MM.1S (cell line): ENCODE measurements around the gene GPR27.
A peak's percentile ranks its signal among the peaks of the same experiment; 100 is the strongest.

Experiments
- DNase-seq: peaks from one replicate; pipeline ENCODE4 v3.0.0-alpha.2; 2015
- H2AFZ ChIP-seq: fragments of 300-600 bp; sonication (generic); 2 replicates; pipeline ENCODE4 v1.6.0; 2016; ENCODE audit warnings: antibody characterized with exemption, low read length
- H3F3A ChIP-seq: fragments of 300-600 bp; sonication (generic); 2 replicates; pipeline ENCODE4 v1.6.1; 2016; ENCODE audit warnings: mild to moderate bottlenecking, antibody characterized with exemption, low read length, moderate library complexity, mixed read lengths; ENCODE audit not compliant: insufficient read depth
- H3K27ac ChIP-seq: fragments of 300-600 bp; sonication (generic); 2 replicates; pipeline ENCODE4 v1.5.1; 2016; ENCODE audit warnings: mild to moderate bottlenecking, low read length
- H3K27me3 ChIP-seq: fragments of 300-600 bp; sonication (generic); replicated peaks from 2 replicates; pipeline ENCODE4 v1.6.0; 2016; ENCODE audit warnings: low read length; ENCODE audit not compliant: insufficient read depth
- H3K36me3 ChIP-seq: fragments of 300-600 bp; sonication (generic); replicated peaks from 2 replicates; pipeline ENCODE4 v1.6.1; 2016; ENCODE audit warnings: mild to moderate bottlenecking, low read length, mixed read lengths; ENCODE audit not compliant: insufficient read depth
- H3K4me1 ChIP-seq: fragments of 300-600 bp; sonication (generic); 2 replicates; pipeline ENCODE4 v1.6.1; 2016; ENCODE audit warnings: low read length, mixed read lengths
- H3K4me2 ChIP-seq: fragments of 300-600 bp; sonication (generic); 2 replicates; pipeline ENCODE4 v1.6.0; 2016; ENCODE audit warnings: low read depth, low read length
- H3K4me3 ChIP-seq: fragments of 300-600 bp; sonication (generic); 2 replicates; pipeline ENCODE4 v1.5.1; 2016; ENCODE audit warnings: low read length, mixed read lengths
- H3K79me2 ChIP-seq: fragments of 300-600 bp; sonication (generic); 2 replicates; pipeline ENCODE4 v1.6.1; 2016; ENCODE audit warnings: mixed run types, low read length, mixed read lengths
- H3K9ac ChIP-seq: fragments of 300-600 bp; sonication (generic); 2 replicates; pipeline ENCODE4 v1.6.1; 2016; ENCODE audit warnings: low read length, mixed read lengths
- H3K9me2 ChIP-seq: fragments of 300-600 bp; sonication (generic); replicated peaks from 2 replicates; pipeline ENCODE4 v1.6.1; 2016; ENCODE audit warnings: mild to moderate bottlenecking, low read length, mixed read lengths; ENCODE audit not compliant: insufficient read depth
- H3K9me3 ChIP-seq: fragments of 300-600 bp; sonication (generic); replicated peaks from 2 replicates; pipeline ENCODE4 v1.6.1; 2016; ENCODE audit warnings: mild to moderate bottlenecking, low read length, mixed read lengths; ENCODE audit not compliant: insufficient read depth
- H4K20me1 ChIP-seq: fragments of 300-600 bp; sonication (generic); 2 replicates; pipeline ENCODE4 v1.6.1; 2016; ENCODE audit warnings: mild to moderate bottlenecking, low read length, moderate library complexity, mixed read lengths; ENCODE audit not compliant: insufficient read depth
- EZH2 ChIP-seq: fragments of 300-600 bp; sonication (generic); optimal IDR thresholded peaks from 2 replicates; pipeline ENCODE3; 2017; ENCODE audit warnings: low read depth, mild to moderate bottlenecking, antibody characterized with exemption, low read length, mixed read lengths
- EZH2phosphoT487 ChIP-seq: fragments of 300-600 bp; sonication (generic); IDR thresholded peaks from 2 replicates; pipeline ENCODE4 v1.6.1; 2018; ENCODE audit warnings: antibody characterized with exemption, low read length
- TF ChIP-seq, protein P1 (sequence below): fragments of 300-600 bp; sonication (generic); IDR thresholded peaks from 2 replicates; pipeline ENCODE4 v1.5.1; 2016; ENCODE audit warnings: antibody characterized with exemption, low read length, mixed read lengths

The GPR27 gene

DNA sequence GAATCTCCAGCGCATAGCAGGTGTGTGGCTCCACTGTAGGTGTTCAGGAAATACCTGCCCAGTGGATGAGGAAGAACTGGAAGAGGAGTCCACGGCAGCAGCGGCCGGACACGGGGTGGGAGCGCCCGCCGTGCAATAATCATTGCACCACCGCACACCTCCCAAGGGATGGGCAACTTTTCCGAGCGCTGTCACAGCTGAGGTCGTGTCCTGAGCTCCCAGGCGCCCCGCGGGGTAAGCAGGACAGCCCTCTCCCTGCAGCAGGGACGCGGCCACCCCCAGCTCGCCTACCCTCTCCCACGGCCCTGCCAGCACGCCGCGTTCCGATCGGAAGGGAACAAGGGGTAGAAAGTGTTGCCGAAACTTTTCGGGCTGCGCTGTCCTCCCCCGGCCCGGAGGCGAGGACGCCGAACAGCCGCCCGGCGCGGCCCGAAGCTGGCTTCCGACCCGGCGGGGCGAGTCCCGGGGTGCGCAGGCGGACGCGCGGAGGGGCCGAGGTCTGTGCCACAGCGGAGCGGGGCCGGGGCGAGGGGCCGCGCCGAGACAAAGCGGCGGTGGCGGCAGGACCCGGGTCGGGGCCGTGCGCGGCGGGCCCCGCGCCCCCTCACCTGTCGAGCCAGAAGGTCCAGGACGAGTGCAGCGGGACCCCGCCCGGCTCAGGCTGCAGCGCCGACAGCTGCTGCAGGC, 28.9 kb upstream of the GPR27 start:
- TF ChIP-seq EZH2: no peak
- TF ChIP-seq EZH2phosphoT487: no peak
- TF ChIP-seq, protein P1, sequence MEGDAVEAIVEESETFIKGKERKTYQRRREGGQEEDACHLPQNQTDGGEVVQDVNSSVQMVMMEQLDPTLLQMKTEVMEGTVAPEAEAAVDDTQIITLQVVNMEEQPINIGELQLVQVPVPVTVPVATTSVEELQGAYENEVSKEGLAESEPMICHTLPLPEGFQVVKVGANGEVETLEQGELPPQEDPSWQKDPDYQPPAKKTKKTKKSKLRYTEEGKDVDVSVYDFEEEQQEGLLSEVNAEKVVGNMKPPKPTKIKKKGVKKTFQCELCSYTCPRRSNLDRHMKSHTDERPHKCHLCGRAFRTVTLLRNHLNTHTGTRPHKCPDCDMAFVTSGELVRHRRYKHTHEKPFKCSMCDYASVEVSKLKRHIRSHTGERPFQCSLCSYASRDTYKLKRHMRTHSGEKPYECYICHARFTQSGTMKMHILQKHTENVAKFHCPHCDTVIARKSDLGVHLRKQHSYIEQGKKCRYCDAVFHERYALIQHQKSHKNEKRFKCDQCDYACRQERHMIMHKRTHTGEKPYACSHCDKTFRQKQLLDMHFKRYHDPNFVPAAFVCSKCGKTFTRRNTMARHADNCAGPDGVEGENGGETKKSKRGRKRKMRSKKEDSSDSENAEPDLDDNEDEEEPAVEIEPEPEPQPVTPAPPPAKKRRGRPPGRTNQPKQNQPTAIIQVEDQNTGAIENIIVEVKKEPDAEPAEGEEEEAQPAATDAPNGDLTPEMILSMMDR: no peak
- peaks cover 28% of the 10 kb centered on the region for H3K4me1 ChIP-seq

DNA sequence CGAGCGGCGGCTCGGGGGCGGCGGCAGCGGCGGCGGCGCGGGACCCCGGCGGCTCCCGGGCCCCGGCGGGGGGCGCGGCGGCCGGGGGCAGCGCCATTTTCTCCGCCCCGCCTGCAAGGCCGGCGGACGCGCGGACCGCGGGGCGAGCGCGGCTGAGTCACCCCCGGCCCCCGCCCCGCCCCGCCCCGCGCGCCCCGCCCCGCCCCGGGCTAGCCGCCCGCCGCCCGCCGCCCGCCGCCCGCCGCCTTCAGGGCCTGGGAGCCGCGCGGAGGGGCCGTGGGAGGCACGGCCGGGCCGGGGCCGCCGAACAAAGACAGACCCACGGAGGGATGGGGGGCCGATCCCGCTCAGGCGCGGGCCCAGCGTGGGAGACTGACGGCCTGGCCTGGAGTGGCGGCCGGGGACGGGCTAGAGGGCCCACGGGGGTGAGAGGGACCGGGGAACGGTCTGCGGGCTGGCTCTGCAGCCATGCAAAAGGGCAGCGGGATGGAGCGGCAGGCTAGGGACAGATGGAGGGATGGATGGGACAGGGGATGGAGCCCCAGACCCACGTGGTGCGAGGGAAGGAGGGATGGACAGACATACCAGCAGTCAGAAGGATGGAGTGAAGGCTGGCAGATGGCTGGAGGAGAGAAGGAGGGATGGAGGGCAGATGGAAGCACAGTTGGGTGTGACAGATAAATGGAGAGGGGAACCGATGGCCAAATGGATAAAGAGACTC, 28.2 kb upstream of the GPR27 start, which contains the start of gene EIF4E3:
Gene EIF4E3 (minus strand): TSS at position 132 of the 721 bp plus-strand sequence. CDS start 35 bp downstream, at position 97.
- peak within 1 kb of the TSS; percentile 92 for H3K4me3 ChIP-seq
- H3K9me3 ChIP-seq: no peaks in the 10 kb centered on the region
- H3K79me2 ChIP-seq: peaks cover 36% of the 10 kb centered on the region
- H3K27me3 ChIP-seq: no peaks in the 10 kb centered on the region
- H3F3A ChIP-seq: peaks cover 22% of the 10 kb centered on the region
- peak within 1 kb of the TSS; percentile 88 for H2AFZ ChIP-seq
- TF ChIP-seq EZH2 (no peak), EZH2phosphoT487 (no peak)
- TF ChIP-seq, protein P1: no peak
- peaks cover 34% of the 10 kb centered on the region for H3K4me1 ChIP-seq
- H3K4me2 ChIP-seq: peak within 1 kb of the TSS; percentile 91
- no peaks in the 10 kb centered on the region for H4K20me1 ChIP-seq
- H3K27ac ChIP-seq: peak within 1 kb of the TSS; percentile 84
- H3K9me2 ChIP-seq: no peaks in the 10 kb centered on the region
- H3K36me3 ChIP-seq: no peaks in the 10 kb centered on the region
- peak; percentile 58 for DNase-seq
- H3K9ac ChIP-seq: peak within 1 kb of the TSS; percentile 87

More for the DNA sequence above, 28.9 kb upstream of the GPR27 start:
- H3K9ac ChIP-seq: peak overlapping the region; percentile 87
- H3K9me2 ChIP-seq: no peaks in the 10 kb centered on the region
- H3K4me3 ChIP-seq: peak overlapping the region; percentile 92
- no peaks in the 10 kb centered on the region for H4K20me1 ChIP-seq
- H3K36me3 ChIP-seq: no peaks in the 10 kb centered on the region
- peak overlapping the region; percentile 91 for H3K4me2 ChIP-seq
- peak overlapping the region; percentile 72 for H2AFZ ChIP-seq
- H3F3A ChIP-seq: peaks cover 22% of the 10 kb centered on the region
- no peaks in the 10 kb centered on the region for H3K27me3 ChIP-seq
- H3K79me2 ChIP-seq: peaks cover 42% of the 10 kb centered on the region
- H3K9me3 ChIP-seq: no peaks in the 10 kb centered on the region
- peak; percentile 26 for DNase-seq
- peak overlapping the region; percentile 84 for H3K27ac ChIP-seq

DNA sequence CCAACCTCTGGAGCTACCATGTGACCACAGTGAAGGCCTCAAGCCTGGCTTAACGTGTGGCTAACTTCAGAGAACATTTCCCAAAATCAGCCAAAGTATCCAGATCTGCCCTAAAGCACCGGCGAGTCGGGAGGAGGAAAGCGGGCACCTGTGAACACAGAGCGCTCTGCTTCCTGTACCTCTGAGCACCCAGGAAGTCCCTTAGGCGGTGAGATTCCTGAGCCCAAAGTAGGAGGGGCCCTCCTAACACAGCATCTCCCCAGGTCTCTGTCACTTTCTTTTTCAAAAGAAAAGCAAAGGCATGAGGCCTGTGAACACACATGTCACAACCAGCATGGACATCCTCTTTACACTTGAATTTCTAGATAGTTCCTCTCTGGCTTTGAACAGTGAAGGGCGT, 27.5 kb upstream of the GPR27 start:
- Histone ChIP-seq H4K20me1 (no peaks in the 10 kb centered on the region), H3K27me3 (no peaks in the 10 kb centered on the region), H3K27ac (no peak overlapping the region), H3K79me2 (peaks cover 29% of the 10 kb centered on the region), H3K9ac (no peak overlapping the region), H3K4me3 (peak overlapping the region; percentile 69; the same call in 1 of the 2 replicates), H2AFZ (peak overlapping the region; percentile 88; the same call in 1 of the 2 replicates), H3K9me2 (no peaks in the 10 kb centered on the region), H3K36me3 (no peaks in the 10 kb centered on the region), H3K9me3 (no peaks in the 10 kb centered on the region), H3K4me2 (peak overlapping the region; percentile 83; the same call in 1 of the 2 replicates), H3F3A (peaks cover 22% of the 10 kb centered on the region), H3K4me1 (peaks cover 34% of the 10 kb centered on the region)
- DNase-seq: no peak
- no peak for TF ChIP-seq EZH2phosphoT487
- no peak for TF ChIP-seq EZH2
- TF ChIP-seq, protein P1: no peak
